Activated gamma-delta T cell treated with anti-CD3 and anti-CD28 coated beads, Interleukin-2, amount 50 U/mL, for 16 hours (primary cell): ENCODE measurements around the gene TFF3.
"Not testable (repeated sequence)": the region's sequence is repeated elsewhere in the genome, so short reads cannot be mapped to it uniquely, and the experiment has no call there.

ENCODE experiments used
- DNase-seq: peaks from one replicate; pipeline ENCODE4 v3.0.0-alpha.2; 2020; ENCODE audit warnings: low read depth

The TFF3 gene

DNA sequence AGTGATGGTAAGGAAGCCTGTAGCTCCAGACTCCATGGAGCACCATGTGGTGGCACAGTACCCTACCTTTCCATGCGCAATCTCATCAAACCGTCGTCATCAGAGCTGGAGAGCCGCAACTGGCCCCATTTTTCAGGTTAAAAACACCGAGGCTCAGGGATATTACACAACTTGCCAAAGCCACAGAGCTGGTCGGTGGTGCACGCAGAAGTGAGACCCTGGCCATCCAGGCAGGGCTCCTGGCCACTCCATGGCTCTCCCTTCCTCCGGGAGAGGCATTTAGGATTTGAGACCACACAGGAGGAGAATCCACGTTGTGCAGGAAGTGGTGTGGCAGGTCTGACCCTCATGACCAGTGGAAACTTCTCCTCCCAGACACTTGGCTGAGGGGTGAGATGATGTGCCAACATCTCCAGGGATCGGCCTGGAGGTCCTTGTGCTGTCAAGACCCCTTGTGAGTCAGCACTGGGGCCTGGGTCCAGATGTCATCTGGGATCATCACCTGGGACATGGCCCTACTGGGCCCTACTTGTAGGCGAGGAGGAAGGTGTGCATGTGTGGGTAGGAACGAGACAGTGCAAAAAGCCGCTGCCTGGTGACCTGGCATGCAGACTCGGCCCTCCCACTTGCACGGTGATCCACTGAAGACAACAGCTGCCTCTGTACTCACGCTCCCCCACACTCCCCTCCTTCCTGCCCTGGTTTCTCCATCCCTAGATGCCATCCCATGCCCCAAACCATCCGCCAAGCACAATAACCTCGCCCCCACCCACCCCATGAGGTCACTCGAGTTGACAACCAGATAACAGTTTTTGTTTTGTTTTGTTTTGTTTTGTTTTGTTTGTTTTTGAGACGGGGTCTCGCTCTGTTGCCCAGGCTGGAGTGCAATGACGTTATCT lies 10.4 kb downstream of the TFF3 start:
- no peak for DNase-seq

DNA sequence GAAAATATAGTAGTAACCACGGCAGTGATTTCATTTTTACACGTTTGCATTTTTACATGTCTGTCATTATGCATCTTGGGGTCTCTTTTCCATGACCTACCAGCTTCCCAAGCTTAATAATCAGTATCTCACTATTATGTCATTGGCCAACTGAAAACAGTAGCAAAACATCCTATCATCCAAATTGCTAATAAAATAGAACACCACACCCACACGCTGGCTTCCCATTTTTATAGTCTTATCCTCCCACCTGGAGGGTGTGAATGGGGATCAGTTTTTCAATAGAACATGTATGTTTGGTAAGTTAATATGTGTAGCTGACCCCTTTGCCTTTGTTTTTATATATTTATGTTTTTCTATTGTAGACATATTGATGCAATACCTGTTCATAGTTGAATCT lies 11.8 kb downstream of the TFF3 start:
- DNase-seq = no peak

DNA sequence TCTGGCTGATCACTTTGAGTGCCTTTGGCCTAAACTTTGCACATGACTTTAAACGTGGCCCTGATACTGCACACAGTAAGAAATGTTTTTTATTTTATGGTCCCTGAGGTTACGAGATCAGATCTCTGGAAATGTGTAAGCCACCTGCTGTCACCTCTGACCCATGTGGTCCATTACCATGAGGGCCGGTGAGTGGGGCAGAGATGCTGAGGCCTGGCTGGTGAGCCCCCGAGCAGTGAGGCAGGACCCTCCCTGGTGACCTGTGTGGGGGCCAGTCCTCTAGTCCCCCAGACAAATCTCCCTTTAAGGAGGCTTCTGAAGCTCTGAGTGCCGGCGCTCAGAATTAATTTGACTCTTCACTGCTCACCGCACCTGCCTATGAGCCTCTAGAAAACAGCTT lies 12.4 kb downstream of the TFF3 start:
- no peak for DNase-seq

GRCh38 chr21:42302076-42302650 lies 13.0 kb downstream of the TFF3 start:
- DNase-seq = no peak

GRCh38 chr21:42301371-42302075 lies 13.7 kb downstream of the TFF3 start:
- DNase-seq = no peak

DNA sequence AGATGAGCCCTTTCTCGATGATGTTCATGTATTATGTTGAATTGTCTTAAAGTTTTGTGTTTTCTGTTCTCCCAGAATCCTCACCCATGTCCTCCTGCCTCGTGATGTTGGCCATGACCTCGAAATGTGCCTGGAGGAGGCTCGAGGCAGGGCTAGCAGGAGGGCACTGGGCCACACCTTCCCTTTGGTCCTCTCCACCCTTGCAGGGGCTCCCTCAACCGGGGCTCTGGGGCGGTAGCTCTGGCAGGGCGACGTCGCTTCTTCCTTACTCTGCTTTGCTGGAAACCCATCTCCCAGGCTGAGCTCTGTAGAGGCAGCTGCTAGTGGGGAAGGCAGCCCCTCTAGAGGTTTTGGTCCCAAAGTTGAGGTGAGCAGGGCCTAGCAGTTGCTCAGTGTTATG lies 14.3 kb downstream of the TFF3 start:
- no peak for DNase-seq

- DNase-seq = no peak
Measured at GRCh38 chr21:42300045-42300583, 15.1 kb downstream of the TFF3 start.

DNA sequence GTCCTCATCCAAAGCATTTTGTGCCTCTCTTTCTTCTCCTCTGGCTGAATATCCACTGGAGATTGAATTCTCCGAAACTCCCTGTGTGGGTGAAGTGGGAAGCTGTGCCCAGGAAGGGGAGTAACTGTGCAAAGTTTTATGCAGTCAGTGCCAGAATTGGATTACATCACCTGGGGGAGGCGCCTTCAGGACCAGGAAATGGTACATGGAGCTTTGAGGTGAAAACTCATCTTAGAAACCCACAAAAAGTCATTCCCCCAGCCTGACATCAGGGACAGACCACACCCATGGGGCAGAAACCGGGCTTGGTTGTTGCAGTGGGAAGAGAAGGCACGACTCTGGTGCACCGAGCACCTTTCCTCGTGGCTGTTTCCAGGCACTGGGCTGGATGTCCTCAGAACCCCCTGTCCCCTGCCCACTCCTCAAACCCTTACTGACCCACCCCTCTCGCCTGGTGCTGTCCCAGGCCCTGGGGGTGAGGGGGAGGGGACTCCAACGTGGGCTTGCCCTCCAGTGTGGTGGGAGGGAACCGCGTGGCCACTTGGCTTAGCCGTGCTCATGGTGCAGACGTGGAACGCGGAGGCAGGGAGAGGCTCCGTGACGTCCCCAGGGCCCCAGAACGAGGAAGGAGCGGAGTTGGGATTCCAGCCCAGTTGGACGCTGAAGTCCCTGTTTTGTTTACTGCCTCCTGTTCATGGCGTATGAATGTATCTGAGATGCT lies 15.7 kb downstream of the TFF3 start:
- DNase-seq = no peak

GRCh38 chr21:42298657-42299056 lies 16.6 kb downstream of the TFF3 start:
- no peak for DNase-seq

DNA sequence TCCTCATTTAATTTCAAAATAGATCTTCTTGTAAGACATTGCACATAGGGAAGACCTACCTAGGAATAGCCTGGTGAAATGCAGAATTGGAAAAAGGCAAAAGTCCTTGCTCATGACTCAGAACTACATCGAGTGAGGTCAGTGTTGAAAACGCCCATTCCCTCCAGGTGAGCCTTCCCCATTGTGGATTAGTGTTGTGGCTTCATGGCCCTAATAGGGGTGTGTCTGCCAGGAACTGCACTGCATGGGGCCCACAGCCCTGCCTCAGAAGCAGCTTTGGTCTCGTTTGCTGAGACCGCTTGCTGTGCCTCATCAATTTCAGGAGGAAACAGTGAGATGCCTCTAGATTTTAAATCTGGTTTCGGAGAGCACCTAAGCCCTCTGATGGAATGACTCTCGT lies 17.0 kb downstream of the TFF3 start:
- DNase-seq = no peak

GRCh38 chr21:42297377-42297776 lies 17.8 kb downstream of the TFF3 start:
- DNase-seq = no peak

GRCh38 chr21:42296501-42296900 lies 18.7 kb downstream of the TFF3 start:
- DNase-seq = no peak

DNA sequence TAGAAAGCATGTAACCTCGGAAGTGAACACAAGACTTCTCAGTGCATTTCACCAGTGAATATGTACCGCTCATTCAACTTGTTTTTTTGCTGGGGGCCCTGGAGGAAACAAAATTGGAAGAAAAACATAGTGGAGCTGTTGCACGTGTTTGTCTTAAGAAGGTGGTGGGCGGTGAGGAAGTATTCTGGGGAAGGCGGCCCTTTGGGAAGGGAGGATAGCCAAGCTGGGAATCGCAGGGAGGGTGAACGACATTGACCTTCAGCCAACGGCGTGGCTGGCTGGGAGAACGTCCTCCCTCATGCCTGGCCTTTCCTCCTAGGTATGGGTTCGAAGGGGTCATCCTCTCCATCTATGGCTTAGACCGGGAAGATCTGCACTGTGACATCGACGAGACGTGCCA lies 19.4 kb downstream of the TFF3 start:
- DNase-seq = no peak

DNA sequence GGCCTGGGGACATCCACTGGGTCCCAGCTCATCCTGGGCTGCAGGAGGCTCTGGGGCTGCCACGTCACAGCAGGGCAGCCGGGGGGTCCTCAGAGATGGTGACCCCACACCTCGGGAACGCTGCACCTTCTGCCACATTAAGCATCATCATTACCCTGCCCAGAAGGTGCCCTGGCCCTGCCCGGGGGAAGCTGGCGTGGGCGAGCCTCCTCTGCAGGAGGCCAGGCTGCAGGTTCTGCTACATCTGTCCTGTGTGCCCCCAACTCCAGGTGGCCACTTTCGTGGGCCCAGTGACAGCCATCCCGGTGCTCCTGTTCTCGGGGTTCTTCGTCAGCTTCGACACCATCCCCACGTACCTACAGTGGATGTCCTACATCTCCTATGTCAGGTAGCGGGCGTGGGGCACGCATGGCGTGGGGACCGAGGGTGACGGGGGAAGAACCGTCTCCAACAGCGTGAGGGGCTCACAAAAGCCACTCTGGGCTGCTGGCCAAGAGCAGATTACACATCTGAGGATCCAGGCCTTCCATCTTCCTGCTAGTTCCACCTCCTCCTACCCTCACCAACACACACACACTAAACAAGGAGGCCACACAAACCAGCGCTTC lies 20.8 kb downstream of the TFF3 start:
- no peak for DNase-seq

DNA sequence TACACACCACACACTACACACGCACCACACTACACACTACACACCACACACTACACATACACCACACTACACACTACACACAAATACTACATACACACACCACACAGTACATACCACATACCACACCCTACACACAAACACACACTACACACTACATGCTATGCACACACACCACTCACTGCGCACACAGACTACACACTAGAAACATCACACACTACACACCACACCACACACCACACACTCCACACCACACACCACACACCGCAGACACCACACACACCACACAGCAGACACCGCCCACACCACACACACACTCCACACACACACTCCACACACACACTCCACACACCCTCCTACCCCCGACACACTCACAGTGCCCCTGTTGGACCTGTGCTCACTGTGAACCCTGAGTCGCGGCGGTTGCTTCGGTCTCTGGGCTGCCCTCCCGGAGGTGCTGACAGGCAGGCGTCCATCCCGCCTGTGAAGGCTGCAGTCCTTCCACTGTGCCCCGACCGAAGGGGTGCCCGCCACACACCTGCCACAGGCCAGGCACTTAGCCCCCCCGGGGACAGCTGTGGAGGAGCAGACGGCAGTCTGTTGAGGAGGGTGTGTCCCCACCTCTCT lies 21.4 kb downstream of the TFF3 start:
- no peak for DNase-seq

- DNase-seq = not testable (repeated sequence)
Measured at GRCh38 chr21:42292563-42293142, 22.6 kb downstream of the TFF3 start.

GRCh38 chr21:42291751-42292562 lies 23.3 kb downstream of the TFF3 start:
- no peak for DNase-seq

DNA sequence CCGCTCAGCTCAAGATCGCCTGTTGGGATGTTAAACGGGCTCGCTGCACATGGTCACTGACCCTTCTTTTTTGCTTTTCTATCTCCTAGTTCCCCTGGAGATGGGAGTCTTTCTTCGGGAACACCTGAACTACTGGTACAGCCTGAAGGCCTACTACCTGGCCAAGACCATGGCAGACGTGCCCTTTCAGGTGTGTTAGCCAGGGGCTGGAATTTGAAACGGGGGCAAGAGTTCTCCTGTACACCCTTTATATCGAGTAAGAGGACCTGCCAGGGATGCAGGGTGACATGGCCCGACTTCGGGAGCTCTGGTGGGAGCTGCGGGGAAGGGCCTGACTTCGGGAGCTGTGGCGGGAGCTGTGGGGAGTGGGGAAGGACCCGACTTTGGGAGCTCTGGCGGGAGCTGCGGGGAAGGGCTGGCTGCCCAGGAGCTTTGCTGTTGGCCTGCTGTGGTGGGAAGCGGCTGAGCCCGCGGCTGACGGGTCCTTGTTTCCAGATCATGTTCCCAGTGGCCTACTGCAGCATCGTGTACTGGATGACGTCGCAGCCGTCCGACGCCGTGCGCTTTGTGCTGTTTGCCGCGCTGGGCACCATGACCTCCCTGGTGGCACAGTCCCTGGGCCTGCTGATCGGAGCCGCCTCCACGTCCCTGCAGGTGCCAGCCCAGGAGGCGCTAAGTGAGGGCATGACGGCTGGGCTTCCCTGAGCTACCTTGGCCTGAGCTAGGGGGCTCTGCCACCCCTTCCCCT lies 24.0 kb downstream of the TFF3 start:
- no peak for DNase-seq

- no peak for DNase-seq
Measured at GRCh38 chr21:42290505-42290904, 24.7 kb downstream of the TFF3 start.
